Stimulated activated CD8-positive, alpha-beta memory T cell treated with anti-CD3 and anti-CD28 coated beads, Interleukin-2, amount 100 ng/mL, for 1 hour (primary cell): Measurements from ENCODE around the gene TTLL7.
"Not testable (repeated sequence)": the region's sequence is repeated elsewhere in the genome, so short reads cannot be mapped to it uniquely, and the experiment has no call there.

Experiments used
- DNase-seq, 2 donors: peaks; one replicate each; pipeline ENCODE4 v3.0.0-alpha.2; 2020; ENCODE audit warnings: low read depth in 2 of 2

Gene TTLL7

GRCh38 chr1:83929184-83929583 is 69.7 kb downstream of the TTLL7 start:
- DNase-seq: no peak

- no peak for DNase-seq
Observed at GRCh38 chr1:83928396-83928795, 70.5 kb downstream of the TTLL7 start.

GRCh38 chr1:83927701-83928100 is 71.2 kb downstream of the TTLL7 start:
- no peak for DNase-seq

DNA sequence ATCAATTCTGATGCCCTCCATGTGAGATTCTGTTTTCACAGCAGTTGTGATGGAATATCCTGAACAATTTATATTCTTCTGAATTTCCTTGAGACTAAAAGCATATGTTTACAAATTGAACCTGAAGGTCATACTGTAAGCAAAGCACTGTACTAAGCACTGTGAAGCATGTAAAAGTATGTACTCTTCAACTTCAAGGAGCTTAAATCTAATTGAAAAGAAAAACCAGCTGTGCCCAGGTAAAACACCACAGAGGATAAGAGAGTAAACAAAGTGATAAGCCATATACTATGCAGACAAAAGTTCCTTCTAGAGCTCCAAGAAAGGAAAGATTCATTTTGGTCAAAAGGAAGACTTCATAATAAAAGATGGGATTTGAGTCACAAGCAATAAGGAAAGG is 71.9 kb downstream of the TTLL7 start:
- no peak for DNase-seq

DNA sequence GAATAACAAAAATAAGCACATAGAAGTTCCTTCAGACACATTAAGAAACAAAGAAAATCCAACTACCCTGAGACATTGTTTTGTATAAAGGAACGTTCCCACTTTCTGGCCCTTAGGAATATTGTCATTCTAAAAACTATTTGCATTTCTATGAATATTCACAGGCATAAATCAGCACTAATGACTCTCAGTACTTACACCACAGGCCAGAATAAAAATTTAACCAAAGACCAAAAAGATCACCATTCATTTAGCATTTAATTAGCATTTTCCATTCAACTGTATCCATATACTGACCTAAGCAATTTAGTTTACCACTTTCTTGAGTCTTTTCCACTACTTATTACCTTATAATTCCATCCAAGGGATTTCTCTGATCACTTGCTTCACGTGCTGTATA is 75.4 kb downstream of the TTLL7 start:
- no peak for DNase-seq

- DNase-seq: no peak
Observed at GRCh38 chr1:83922431-83922830, 76.5 kb downstream of the TTLL7 start.

- no peak for DNase-seq
Observed at GRCh38 chr1:83920320-83920719, 78.6 kb downstream of the TTLL7 start.

GRCh38 chr1:83919872-83920271 is 79.1 kb downstream of the TTLL7 start:
- DNase-seq: no peak

- DNase-seq: no peak
Observed at GRCh38 chr1:83918688-83919285, 80.1 kb downstream of the TTLL7 start.

GRCh38 chr1:83917959-83918358 is 81.0 kb downstream of the TTLL7 start:
- no peak for DNase-seq

DNA sequence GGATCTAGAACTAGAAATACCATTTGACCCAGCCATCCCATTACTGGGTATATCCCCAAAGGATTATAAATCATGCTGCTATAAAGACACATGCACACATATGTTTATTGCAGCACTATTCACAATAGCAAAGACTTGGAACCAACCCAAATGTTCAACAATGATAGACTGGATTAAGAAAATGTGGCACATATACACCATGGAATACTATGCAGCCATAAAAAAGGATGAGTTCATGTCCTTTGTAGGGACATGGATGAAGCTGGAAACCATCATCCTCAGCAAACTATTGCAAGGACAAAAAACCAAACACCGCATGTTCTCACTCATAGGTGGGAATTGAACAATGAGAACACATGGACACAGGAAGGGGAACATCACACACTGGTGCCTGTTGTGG is 82.8 kb downstream of the TTLL7 start:
- DNase-seq: not testable (repeated sequence)

DNA sequence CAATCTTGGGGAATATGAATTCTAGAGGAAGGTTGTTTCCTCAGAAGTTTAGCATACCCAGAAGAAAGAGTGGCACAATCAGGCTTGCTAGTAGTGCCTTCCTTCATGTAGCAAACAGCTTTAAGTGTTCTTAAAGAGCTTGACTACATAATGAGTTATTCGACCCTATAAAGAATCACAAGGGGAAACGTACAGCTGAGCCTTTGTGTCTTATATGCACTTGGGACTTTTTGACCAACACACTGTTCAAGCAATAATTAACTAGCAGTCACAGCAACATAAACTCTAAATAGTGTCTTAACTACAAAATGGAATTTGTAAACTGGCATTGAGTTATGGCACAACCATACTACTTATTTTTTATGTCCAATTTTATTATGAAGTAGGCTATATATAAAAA is 86.1 kb downstream of the TTLL7 start:
- no peak for DNase-seq

DNA sequence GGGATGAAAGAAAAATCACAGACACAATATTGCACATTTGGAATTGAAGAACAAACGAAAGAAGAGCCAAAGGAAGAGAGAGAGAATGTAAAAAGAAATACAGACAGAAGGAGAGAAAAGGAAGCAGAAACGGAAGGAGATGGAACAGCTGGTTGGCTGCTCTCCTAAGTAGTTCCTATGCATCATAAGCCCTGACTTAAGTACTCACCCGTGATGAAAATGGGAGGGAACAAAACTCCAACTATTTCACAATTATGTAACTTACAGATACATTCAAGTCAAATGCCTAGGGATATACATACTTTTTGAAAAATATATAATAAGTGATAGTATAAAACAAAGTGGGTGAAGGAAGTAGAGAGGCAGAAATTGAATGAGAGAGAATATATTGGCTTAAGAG is 88.5 kb downstream of the TTLL7 start:
- no peak for DNase-seq

- DNase-seq: no peak
Observed at GRCh38 chr1:83909687-83910086, 89.2 kb downstream of the TTLL7 start.

GRCh38 chr1:83905315-83905907 is 93.5 kb downstream of the TTLL7 start:
- no peak for DNase-seq

GRCh38 chr1:83901547-83902155 is 97.3 kb downstream of the TTLL7 start:
- no peak for DNase-seq

- DNase-seq: no peak
Observed at GRCh38 chr1:83900524-83900923, 98.4 kb downstream of the TTLL7 start.

DNA sequence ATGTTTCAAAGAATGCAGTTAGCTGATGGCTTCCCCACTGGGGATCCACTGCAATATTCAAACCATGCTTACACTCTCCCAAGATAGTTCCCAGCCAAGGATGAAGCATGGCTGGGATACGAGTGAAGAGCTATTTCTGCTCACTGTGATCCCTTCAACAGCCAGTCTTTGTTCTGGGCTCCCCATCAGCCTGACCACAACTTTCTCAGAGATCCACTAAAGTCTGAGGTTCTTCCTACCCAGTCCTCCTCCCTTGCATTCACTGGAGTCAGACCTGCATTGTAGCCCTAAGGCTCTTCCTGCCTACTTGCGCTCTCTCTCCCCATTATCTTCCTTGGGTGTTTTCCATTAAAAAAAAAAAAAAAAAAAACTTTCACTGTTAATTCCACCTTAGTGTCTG is 101.4 kb downstream of the TTLL7 start:
- no peak for DNase-seq

DNA sequence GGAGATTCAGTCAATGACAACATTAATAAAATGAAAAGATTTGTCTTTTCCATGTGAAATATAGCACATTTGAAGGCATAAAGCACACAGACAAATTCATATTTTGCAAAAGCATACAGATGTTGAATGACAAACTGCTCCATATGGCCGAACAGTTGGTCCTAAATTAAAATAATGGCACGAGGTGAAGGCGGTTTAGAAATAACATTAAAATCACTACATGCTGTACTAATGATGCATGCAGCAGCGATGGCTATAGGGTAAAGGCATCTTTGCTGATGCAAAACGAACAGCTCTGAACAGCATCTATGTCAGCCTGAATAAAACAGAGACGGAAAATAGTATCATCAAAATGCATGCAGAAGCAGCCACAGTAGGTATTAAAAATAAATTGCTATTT is 102.6 kb downstream of the TTLL7 start:
- DNase-seq: no peak

GRCh38 chr1:83889707-83890106 is 109.2 kb downstream of the TTLL7 start:
- DNase-seq: no peak

DNA sequence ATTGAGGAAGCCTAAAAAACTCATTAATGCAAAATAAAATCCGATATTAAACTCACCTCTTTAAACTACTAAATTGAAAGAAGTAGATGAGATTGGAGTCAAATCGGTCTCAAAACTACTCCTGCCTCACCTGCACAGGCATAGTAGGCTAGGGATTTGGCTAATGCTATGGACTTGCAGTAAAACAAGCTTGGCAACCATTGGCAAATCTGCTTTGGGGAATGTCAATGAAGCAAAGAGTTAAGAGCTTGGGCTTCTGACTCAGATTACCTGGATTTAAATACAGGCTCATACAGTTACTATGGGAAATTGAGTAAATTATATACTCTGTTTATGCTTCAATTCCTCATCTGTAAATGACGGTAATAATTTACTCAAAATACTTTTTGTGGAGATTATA is 111.4 kb downstream of the TTLL7 start:
- DNase-seq: no peak

DNA sequence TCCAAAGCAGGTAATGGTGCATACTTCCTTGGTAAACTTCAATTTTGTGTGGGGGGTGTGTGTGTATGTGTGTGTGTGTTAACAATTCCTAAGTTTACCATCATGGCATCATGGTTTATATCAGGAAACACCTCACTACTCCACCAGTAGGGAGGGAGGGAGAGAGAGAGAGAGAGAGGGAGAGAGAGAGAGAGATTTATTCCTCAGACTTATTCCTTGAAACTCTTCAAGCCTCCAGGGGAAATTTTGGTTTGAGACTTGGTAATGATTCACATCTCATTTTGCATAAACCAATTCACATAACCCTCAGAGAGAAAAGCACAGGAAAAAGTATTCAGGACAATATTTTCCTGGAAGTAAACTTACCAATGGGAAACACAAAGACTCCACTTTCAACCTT is 115.0 kb downstream of the TTLL7 start:
- DNase-seq: no peak

DNA sequence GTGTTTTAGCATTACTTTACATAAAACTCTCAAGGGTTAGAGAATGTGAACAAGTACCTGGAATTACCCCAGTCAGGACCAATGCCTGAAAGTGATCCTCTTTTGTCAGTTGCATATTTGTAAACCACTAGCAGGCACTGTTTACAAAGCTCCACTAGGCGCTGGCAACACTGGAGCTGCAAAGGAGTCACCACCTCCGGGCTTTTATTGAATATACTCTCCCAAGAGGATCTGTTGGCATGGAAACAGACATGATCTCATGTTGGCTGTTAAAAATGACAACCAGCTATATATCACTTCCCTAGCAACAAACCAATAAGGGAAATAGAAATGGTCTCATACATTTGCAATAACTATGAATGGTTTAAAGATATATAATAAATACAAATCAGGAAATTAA is 116.0 kb downstream of the TTLL7 start:
- DNase-seq: no peak

- DNase-seq: no peak
Observed at GRCh38 chr1:83872515-83872914, 126.4 kb downstream of the TTLL7 start.
